H9 (cell line): ENCODE results near the gene ST6GAL1. TPM values are rescaled to one million over a fixed set of nuclear protein-coding genes. Genes with fewer than 3 reads are reported as not detected.
A peak's percentile ranks its signal among the peaks of the same experiment; 100 is the strongest.

Source experiments
- DNase-seq: peaks from one replicate; pipeline ENCODE4 v3.0.0-alpha.2; 2017
- H2AFZ ChIP-seq: one replicate; pipeline ENCODE4 v1.6.1; 2013; ENCODE audit warnings: mild to moderate bottlenecking, low read length, control low read depth, moderate library complexity
- H2AK5ac ChIP-seq: 2 replicates; pipeline ENCODE4 v1.6.1; 2013; ENCODE audit warnings: low read length, control low read depth, mixed read lengths; ENCODE audit not compliant: insufficient read length
- H2BK120ac ChIP-seq: one replicate; pipeline ENCODE4 v1.6.1; 2013; ENCODE audit warnings: low read depth, mild to moderate bottlenecking, low read length, control low read depth, inconsistent platforms; ENCODE audit not compliant: poor library complexity, severe bottlenecking
- H2BK12ac ChIP-seq: 2 replicates; pipeline ENCODE4 v1.6.1; 2013; ENCODE audit warnings: low read length, control low read depth, mixed read lengths, low read depth; ENCODE audit not compliant: insufficient read length
- H2BK15ac ChIP-seq: 2 replicates; pipeline ENCODE4 v1.6.1; 2013; ENCODE audit warnings: low read depth, low read length, control low read depth
- H2BK20ac ChIP-seq: one replicate; pipeline ENCODE4 v1.6.1; 2013; ENCODE audit warnings: low read depth, mild to moderate bottlenecking, low read length, control low read depth, inconsistent platforms; ENCODE audit not compliant: poor library complexity, severe bottlenecking
- H2BK5ac ChIP-seq: 2 replicates; pipeline ENCODE4 v1.6.1; 2013; ENCODE audit warnings: low read length, control low read depth, mixed read lengths; ENCODE audit not compliant: insufficient read length
- H3K14ac ChIP-seq: 2 replicates; pipeline ENCODE4 v1.6.1; 2013; ENCODE audit warnings: low read length, control low read depth; ENCODE audit not compliant: insufficient read depth
- H3K18ac ChIP-seq: 2 replicates; pipeline ENCODE4 v1.6.1; 2013; ENCODE audit warnings: low read depth, mild to moderate bottlenecking, mixed read lengths, low read length, control low read depth; ENCODE audit not compliant: insufficient read length
- H3K23ac ChIP-seq: 2 replicates; pipeline ENCODE4 v1.6.1; 2013; ENCODE audit warnings: low read length, control low read depth, mixed read lengths, low read depth; ENCODE audit not compliant: insufficient read length
- H3K23me2 ChIP-seq: 2 replicates; pipeline ENCODE4 v1.6.1; 2013; ENCODE audit warnings: low read depth, mild to moderate bottlenecking, mixed read lengths, low read length, control low read depth; ENCODE audit not compliant: insufficient read length, poor library complexity, severe bottlenecking
- H3K27ac ChIP-seq: 2 replicates; pipeline ENCODE4 v1.5.1; 2013; ENCODE audit warnings: low read length, control low read depth, mixed read lengths, low read depth; ENCODE audit not compliant: insufficient read length
- H3K27me3 ChIP-seq: 2 replicates; pipeline ENCODE4 v1.6.1; 2013; ENCODE audit warnings: low read length, control low read depth, inconsistent platforms; ENCODE audit not compliant: insufficient read depth
- H3K4ac ChIP-seq: 2 replicates; pipeline ENCODE4 v1.6.1; 2013; ENCODE audit warnings: low read depth, mild to moderate bottlenecking, control low read depth, inconsistent platforms, low read length, moderate library complexity
- H3K4me1 ChIP-seq: 2 replicates; pipeline ENCODE4 v1.6.1; 2013; ENCODE audit warnings: low read length, control low read depth, inconsistent platforms; ENCODE audit not compliant: insufficient read depth
- H3K4me2 ChIP-seq: 2 replicates; pipeline ENCODE4 v1.6.1; 2013; ENCODE audit warnings: low read length, control low read depth, mixed read lengths; ENCODE audit not compliant: insufficient read length, insufficient read depth
- H3K56ac ChIP-seq: 2 replicates; pipeline ENCODE4 v1.6.1; 2013; ENCODE audit warnings: low read depth, mild to moderate bottlenecking, mixed read lengths, low read length, control low read depth; ENCODE audit not compliant: insufficient read length
- H3K79me1 ChIP-seq: 2 replicates; pipeline ENCODE4 v1.6.1; 2013; ENCODE audit warnings: low read depth, mild to moderate bottlenecking, moderate library complexity, low read length, control low read depth, inconsistent platforms; ENCODE audit not compliant: insufficient read depth, poor library complexity, severe bottlenecking
- H3K79me2 ChIP-seq: 2 replicates; pipeline ENCODE4 v1.6.1; 2013; ENCODE audit warnings: low read length, control low read depth, inconsistent platforms; ENCODE audit not compliant: insufficient read depth
- H3K9ac ChIP-seq: 2 replicates; pipeline ENCODE4 v1.6.1; 2013; ENCODE audit warnings: low read length, control low read depth, mixed read lengths; ENCODE audit not compliant: insufficient read length; ENCODE audit errors: extremely low read depth
- H3K9me3 ChIP-seq: one replicate; pipeline ENCODE4 v1.6.1; 2013; ENCODE audit warnings: low read depth, low read length, inconsistent platforms; ENCODE audit not compliant: control insufficient read depth
- H3T11ph ChIP-seq: one replicate; pipeline ENCODE4 v1.6.1; 2013; ENCODE audit warnings: mild to moderate bottlenecking, low read length, control low read depth, inconsistent platforms
- H4K20me1 ChIP-seq: one replicate; pipeline ENCODE4 v1.6.1; 2013; ENCODE audit not compliant: control insufficient read depth, insufficient read length, insufficient read depth
- H4K5ac ChIP-seq: 2 replicates; pipeline ENCODE4 v1.6.1; 2013; ENCODE audit warnings: low read depth, mild to moderate bottlenecking, mixed read lengths, low read length, control low read depth; ENCODE audit not compliant: insufficient read length
- H4K8ac ChIP-seq: replicated peaks from 2 replicates; pipeline ENCODE4 v1.6.1; 2013; ENCODE audit warnings: low read length, control low read depth, mixed read lengths, low read depth; ENCODE audit not compliant: insufficient read length
- H4K91ac ChIP-seq: 2 replicates; pipeline ENCODE4 v1.6.1; 2013; ENCODE audit warnings: low read depth, mild to moderate bottlenecking, moderate library complexity, mixed read lengths, low read length, control low read depth; ENCODE audit not compliant: insufficient read length
- H3K27ac Mint-ChIP-seq, 3 experiments: 2 replicates in 2 of 3; 3 replicates in 1 of 3; pipeline ENCODE4 v1.8.0; 2020 to 2021; ENCODE audit warnings: mixed read lengths in 3 of 3, mild to moderate bottlenecking in 1 of 3, moderate library complexity in 1 of 3
- H3K27me3 Mint-ChIP-seq: 2 replicates; pipeline ENCODE4 v1.8.0; 2021; ENCODE audit warnings: low read depth, mild to moderate bottlenecking, moderate library complexity, mixed read lengths
- H3K36me3 Mint-ChIP-seq, 3 experiments: 2 replicates in 2 of 3; 3 replicates in 1 of 3; pipeline ENCODE4 v1.8.0; 2020 to 2021; ENCODE audit warnings: low read depth in 3 of 3, mixed read lengths in 3 of 3; ENCODE audit not compliant: insufficient read depth in 1 of 3
- H3K4me1 Mint-ChIP-seq, 2 experiments: 2 replicates each; pipeline ENCODE4 v1.8.0; 2020; ENCODE audit warnings: mixed read lengths in 2 of 2
- H3K4me3 Mint-ChIP-seq, 2 experiments: 2 replicates in 1 of 2; 3 replicates in 1 of 2; pipeline ENCODE4 v1.8.0; 2020 to 2021; ENCODE audit warnings: mild to moderate bottlenecking in 2 of 2, mixed read lengths in 2 of 2, moderate library complexity in 1 of 2
- H3K9me3 Mint-ChIP-seq, 2 experiments: 2 replicates in 1 of 2; 3 replicates in 1 of 2; pipeline ENCODE4 v1.8.0; 2020; ENCODE audit warnings: mild to moderate bottlenecking in 2 of 2, mixed read lengths in 2 of 2, moderate library complexity in 1 of 2
- WGBS: extraction: QIAGEN DNeasy Blood & Tissue Kit; methylation state at CpG from one replicate; pipeline ENCODE4 v1.1.7; 2013; ENCODE audit warnings: missing lambda C conversion rate, low lambda C conversion rate, mixed read lengths; ENCODE audit not compliant: insufficient read length; ENCODE audit errors: extremely low coverage; 5-methylcytosine and 5-hydroxymethylcytosine counted together
- total RNA-seq: library from RNA; stranded (reverse); gene quantifications from 2 replicates; pipeline ENCODE4 v1.2.1, GENCODE V29; 2021
- TF ChIP-seq, protein P1 (sequence below): fragments of 200-600 bp; sonication (generic); conservative IDR thresholded peaks from 3 replicates; pipeline ENCODE4 v1.8.0; 2021; ENCODE audit warnings: antibody characterized with exemption, mild to moderate bottlenecking

Gene ST6GAL1
- total RNA-seq, 1 experiment from 2014 or later = 139 TPM

DNA sequence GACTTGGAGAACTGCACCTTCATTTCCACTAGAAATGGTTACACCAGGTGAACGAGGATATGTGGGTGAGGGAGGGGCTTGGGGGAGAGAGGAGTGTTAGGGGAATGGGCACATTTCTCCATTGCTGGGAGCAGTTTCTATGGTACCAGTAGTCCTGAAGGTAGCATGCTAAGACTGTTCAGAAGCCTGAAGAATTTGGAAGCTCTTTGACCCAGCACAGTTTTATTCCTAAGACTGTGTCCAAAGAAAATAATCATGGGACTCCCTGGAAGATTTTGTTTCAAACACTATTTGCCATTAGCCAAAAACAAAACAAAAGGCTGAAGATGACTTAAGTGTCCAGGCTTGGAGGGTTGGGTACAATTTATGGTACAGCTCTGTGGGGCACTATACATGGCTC, 32.1 kb downstream of the ST6GAL1 start:
- Histone ChIP-seq H2AFZ (no peak overlapping the region), H4K8ac (no peak overlapping the region), H3K79me1 (no peaks in the 10 kb centered on the region), H3K18ac (no peak overlapping the region), H2BK5ac (no peak overlapping the region), H3K9me3 (no peaks in the 10 kb centered on the region), H3K79me2 (no peaks in the 10 kb centered on the region; the same call in 1 of the 2 replicates), H3K14ac (no peak overlapping the region), H4K20me1 (no peaks in the 10 kb centered on the region), H2BK20ac (no peak overlapping the region), H3K9ac (no peak overlapping the region), H3K27ac (peak overlapping the region; percentile 6), H4K5ac (no peak overlapping the region), H2BK12ac (no peak overlapping the region), H4K91ac (no peak overlapping the region), H3K27me3 (no peaks in the 10 kb centered on the region), H3T11ph (no peak overlapping the region), H3K4me2 (no peak overlapping the region), H3K23ac (no peak overlapping the region), H3K56ac (no peak overlapping the region), H2AK5ac (no peak overlapping the region), H3K4ac (no peak overlapping the region), H3K23me2 (no peaks in the 10 kb centered on the region), H3K4me1 (peaks cover 15% of the 10 kb centered on the region; the same call in 1 of the 2 replicates), H2BK120ac (no peak overlapping the region), H2BK15ac (no peak overlapping the region)
- Mint-ChIP-seq H3K27me3 (no peaks in the 10 kb centered on the region), H3K27ac (peak overlapping the region; percentile 41 to 88 (median 68); a peak in 4 of 7 replicates), H3K9me3 (no peaks in the 10 kb centered on the region), H3K4me1 (peaks cover 74 to 75% of the 10 kb centered on the region in 2 experiments), H3K36me3 (peaks cover 10 to 46% (median 28%) of the 10 kb centered on the region in 3 experiments), H3K4me3 (no peak overlapping the region)
- TF ChIP-seq, protein P1, sequence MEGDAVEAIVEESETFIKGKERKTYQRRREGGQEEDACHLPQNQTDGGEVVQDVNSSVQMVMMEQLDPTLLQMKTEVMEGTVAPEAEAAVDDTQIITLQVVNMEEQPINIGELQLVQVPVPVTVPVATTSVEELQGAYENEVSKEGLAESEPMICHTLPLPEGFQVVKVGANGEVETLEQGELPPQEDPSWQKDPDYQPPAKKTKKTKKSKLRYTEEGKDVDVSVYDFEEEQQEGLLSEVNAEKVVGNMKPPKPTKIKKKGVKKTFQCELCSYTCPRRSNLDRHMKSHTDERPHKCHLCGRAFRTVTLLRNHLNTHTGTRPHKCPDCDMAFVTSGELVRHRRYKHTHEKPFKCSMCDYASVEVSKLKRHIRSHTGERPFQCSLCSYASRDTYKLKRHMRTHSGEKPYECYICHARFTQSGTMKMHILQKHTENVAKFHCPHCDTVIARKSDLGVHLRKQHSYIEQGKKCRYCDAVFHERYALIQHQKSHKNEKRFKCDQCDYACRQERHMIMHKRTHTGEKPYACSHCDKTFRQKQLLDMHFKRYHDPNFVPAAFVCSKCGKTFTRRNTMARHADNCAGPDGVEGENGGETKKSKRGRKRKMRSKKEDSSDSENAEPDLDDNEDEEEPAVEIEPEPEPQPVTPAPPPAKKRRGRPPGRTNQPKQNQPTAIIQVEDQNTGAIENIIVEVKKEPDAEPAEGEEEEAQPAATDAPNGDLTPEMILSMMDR = no peak
- DNase-seq = no peak
- WGBS = no CpG with 5 or more reads among the region's 1 CpG
